Muscle layer of duodenum (tissue), 2 donors: ENCODE measurements around the gene SLC7A5.
"Not testable (repeated sequence)": the region's sequence is repeated elsewhere in the genome, so short reads cannot be mapped to it uniquely, and the experiment has no call there.

ENCODE experiments used
- H3K27ac ChIP-seq: one replicate; pipeline ENCODE4 v1.7.0; 2013; ENCODE audit warnings: mild to moderate bottlenecking, low read length
- H3K27me3 ChIP-seq: one replicate; pipeline ENCODE4 v1.7.0; 2013; ENCODE audit warnings: low read depth, mild to moderate bottlenecking, control low read depth, low read length
- H3K36me3 ChIP-seq, 2 donors: one replicate each; pipeline ENCODE4 v1.7.0; 2013; ENCODE audit warnings: low read length in 2 of 2, control low read depth in 1 of 2, mild to moderate bottlenecking in 1 of 2; ENCODE audit not compliant: insufficient read depth in 2 of 2, control insufficient read depth in 1 of 2
- H3K4me1 ChIP-seq, 2 donors: one replicate each; pipeline ENCODE4 v1.7.0; 2013; ENCODE audit warnings: low read length in 2 of 2, mild to moderate bottlenecking in 2 of 2, control low read depth in 1 of 2, moderate library complexity in 1 of 2; ENCODE audit not compliant: insufficient read depth in 2 of 2, control insufficient read depth in 1 of 2
- H3K4me3 ChIP-seq, 2 donors: one replicate each; pipeline ENCODE4 v1.7.0; 2013; ENCODE audit warnings: low read length in 2 of 2, low read depth in 1 of 2, mild to moderate bottlenecking in 1 of 2
- H3K9me3 ChIP-seq, 2 donors: one replicate each; pipeline ENCODE4 v1.7.0; 2013; ENCODE audit warnings: low read length in 2 of 2, control low read depth in 1 of 2, mild to moderate bottlenecking in 1 of 2; ENCODE audit not compliant: control insufficient read depth in 1 of 2
- donor health status: healthy.

Gene SLC7A5

DNA sequence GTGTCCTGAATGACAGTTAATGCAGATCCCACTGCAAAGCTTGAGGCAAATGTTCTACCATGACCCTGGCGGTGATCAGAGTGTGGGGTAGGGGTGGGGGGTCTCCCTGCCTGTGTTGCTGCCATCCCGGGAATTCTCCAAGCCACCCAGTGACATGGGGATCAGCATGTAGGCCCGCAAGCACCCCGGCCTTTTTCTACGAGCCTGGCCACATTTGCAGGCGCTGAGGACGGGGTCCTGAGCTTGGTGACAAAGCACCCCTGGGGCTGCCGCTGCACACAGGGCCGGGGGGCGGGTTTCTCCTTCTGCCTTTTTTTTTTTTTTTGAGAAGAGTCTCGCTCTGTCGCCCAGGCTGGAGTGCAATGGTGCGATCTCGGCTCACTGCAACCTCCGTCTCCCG is 35.8 kb downstream of the SLC7A5 start:
- no peak overlapping the region for H3K27ac ChIP-seq
- H3K4me3 ChIP-seq: no peak overlapping the region
- no peaks in the 10 kb centered on the region for H3K27me3 ChIP-seq
- no peaks in the 10 kb centered on the region for H3K9me3 ChIP-seq
- peaks cover 0 to 7% of the 10 kb centered on the region in 2 donors for H3K4me1 ChIP-seq
- H3K36me3 ChIP-seq: peaks cover 0 to 17% of the 10 kb centered on the region in 2 donors

DNA sequence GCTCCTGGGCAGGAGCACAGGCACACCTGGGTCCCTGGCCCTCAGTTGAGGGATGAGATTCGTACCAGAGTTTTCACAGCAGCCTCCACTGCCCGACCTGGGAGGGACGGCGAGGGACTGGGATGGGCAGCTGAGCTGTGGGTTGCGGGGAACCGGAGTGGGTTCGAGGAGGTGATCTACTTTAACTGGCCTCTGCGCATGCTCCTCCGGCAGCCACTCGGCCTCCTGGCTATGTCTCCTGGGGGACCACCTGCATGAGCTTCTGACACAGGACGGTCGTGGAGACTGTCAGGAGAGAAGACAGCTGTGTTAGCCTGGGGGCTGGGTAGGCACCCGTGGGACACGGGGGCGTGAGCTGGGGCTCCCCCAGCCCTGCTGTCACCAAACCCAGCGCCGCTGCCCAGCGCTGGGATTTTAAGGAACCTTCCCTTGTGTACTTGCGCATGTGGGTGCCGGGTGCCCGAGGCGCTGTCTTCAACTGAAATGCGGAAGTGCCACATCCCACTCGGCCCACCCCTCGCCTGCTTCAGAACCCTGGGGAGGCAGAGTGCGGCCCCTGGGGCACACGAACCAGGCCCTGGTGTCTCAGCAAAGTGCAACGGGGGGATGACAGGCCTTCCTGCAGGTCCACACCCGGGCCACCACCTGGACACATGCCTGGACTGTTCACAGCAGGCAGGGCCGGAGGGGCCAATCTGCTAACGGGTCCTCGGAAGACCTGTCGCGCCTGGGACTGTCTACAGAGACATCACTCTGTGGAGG is 36.4 kb downstream of the SLC7A5 start:
- Histone ChIP-seq H3K36me3 (peaks cover 0 to 14% of the 10 kb centered on the region in 2 donors), H3K27ac (no peak overlapping the region), H3K27me3 (no peaks in the 10 kb centered on the region), H3K9me3 (no peaks in the 10 kb centered on the region), H3K4me1 (peaks cover 0 to 7% of the 10 kb centered on the region in 2 donors), H3K4me3 (no peak overlapping the region)

DNA sequence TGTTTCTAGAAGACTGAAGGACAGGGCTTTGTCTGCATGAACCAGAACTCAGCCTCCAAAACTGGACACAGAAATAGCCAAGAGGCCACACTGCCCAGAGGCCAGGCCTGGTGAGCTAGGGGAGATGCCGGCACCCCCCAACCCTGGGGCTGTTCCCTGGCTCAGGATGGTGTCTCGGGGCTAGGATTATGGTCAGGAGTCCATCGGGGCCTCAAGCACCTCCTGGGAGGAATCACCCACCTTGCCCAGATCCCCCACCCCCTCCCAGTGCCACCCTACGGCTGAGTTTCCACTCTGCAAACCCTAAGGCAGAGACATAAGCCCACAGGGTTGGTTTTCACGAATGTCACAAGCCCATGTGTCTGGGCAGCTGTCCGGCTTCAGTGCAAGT is 37.2 kb downstream of the SLC7A5 start:
- peaks cover 0 to 7% of the 10 kb centered on the region in 2 donors for H3K4me1 ChIP-seq
- H3K36me3 ChIP-seq: peaks cover 0 to 14% of the 10 kb centered on the region in 2 donors
- no peak overlapping the region for H3K27ac ChIP-seq
- no peak overlapping the region for H3K4me3 ChIP-seq
- no peaks in the 10 kb centered on the region for H3K27me3 ChIP-seq
- H3K9me3 ChIP-seq: no peaks in the 10 kb centered on the region

DNA sequence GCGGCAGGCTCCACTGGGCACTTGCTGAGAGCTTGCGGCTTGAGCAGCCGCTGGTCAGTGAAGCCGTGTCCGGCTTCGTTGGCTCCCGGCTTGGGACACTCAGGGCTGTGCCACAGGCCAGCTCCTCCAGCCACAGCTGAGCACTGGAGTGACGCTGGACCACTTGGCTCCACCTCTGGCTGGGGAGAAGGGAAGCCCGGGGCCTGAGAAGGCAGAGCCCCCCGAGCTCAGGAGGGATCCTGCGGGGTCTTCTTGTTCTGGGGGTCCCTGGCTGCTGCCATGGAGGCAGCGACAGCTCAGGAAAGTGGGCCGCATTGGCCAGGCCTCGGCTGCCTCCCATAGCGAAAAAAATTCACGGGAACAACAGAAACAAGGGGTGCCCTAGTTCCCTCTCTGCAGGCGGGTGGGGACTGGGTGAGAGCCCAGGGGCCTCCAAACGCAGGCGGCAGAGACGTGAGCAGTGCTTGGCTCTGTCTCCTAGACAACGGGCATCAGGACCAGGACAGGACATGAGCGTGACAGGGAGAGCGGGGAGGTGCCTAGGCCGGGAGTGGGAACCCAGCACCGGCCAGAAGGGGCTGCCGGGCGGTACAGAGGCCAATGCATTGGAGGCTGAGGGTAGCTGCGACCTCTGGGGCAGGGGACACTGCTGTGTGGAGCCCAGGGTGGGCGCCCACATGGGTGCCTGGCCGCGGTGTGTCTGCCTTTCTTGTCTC is 37.7 kb downstream of the SLC7A5 start:
- no peaks in the 10 kb centered on the region for H3K9me3 ChIP-seq
- peaks cover 0 to 14% of the 10 kb centered on the region in 2 donors for H3K36me3 ChIP-seq
- no peak overlapping the region for H3K27ac ChIP-seq
- peaks cover 0 to 7% of the 10 kb centered on the region in 2 donors for H3K4me1 ChIP-seq
- H3K27me3 ChIP-seq: no peaks in the 10 kb centered on the region
- no peak overlapping the region for H3K4me3 ChIP-seq

DNA sequence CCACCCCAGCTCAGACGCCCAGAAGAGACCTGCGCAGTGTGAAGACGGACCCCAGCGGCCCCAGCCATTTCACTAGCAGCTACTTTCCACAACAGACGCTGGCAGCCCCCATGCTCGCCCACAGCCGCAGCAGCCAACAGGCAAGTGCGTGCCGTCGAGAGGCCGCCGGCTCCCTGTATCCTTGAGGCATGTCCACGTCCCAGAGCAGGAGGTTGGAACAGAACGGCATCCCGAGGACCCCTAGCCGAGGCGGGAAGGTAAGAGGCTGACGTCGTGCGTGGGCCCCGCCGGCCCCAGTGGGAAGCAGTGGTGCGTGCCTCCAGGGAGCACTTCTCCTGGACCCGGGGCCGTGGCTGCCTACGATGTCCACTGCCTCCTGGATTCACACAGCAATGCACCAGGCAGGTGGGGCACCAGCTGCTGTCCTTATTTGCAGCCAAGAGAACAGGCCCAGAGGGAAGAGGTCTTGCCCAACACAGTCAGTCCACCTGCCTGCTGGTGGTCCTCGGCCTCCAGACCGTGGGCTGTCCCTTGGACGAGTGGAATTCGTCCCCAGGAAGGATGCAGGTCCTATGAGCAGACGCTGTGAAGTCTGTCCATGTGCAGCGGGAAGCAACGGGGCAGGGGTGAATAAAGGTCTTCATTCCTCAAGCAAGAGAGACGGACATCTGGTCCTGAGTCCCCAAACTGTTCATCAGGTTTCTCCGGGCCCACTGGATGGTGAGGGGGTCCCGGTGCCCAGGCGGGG is 38.5 kb downstream of the SLC7A5 start:
- H3K4me1 ChIP-seq: peaks cover 0 to 7% of the 10 kb centered on the region in 2 donors
- no peak overlapping the region for H3K4me3 ChIP-seq
- H3K27me3 ChIP-seq: no peaks in the 10 kb centered on the region
- no peak overlapping the region for H3K27ac ChIP-seq
- H3K36me3 ChIP-seq: peaks cover 0 to 10% of the 10 kb centered on the region in 2 donors
- H3K9me3 ChIP-seq: no peaks in the 10 kb centered on the region

DNA sequence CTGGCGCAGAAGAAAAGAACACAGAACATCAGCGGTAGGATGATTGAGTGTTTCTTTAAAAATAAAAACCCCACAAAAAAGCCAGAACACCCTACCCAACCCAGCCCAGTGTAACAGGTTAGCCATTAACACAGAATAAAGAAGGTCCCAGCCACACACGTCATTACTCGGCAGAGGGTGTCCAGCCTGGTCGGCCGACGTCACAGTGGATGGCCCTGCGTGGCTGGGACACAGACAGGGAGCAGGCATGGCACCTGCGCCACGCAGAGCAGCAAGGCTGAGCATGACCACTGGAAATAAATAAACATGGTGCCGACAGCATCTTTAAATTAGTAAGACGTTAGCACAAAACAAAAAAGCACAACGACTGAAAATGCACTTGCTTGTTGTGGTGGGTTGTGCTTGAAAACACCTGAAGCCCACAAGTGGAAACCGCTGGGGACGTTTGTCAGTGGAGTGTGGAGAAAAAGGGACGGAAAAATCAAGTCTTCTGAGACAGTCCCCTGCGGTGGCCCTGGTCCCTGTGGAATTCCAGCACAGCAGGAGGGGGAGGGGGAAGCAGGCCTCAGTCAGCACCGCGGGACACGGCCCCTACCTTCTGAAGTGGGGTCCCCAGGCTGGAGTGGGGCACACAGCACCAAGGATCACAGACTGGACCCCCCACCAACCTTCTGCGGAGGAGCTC is 39.2 kb downstream of the SLC7A5 start:
- H3K9me3 ChIP-seq: no peaks in the 10 kb centered on the region
- no peak overlapping the region for H3K27ac ChIP-seq
- H3K4me3 ChIP-seq: no peak overlapping the region
- no peaks in the 10 kb centered on the region for H3K27me3 ChIP-seq
- peaks cover 0 to 8% of the 10 kb centered on the region in 2 donors for H3K36me3 ChIP-seq
- H3K4me1 ChIP-seq: peaks cover 0 to 7% of the 10 kb centered on the region in 2 donors

DNA sequence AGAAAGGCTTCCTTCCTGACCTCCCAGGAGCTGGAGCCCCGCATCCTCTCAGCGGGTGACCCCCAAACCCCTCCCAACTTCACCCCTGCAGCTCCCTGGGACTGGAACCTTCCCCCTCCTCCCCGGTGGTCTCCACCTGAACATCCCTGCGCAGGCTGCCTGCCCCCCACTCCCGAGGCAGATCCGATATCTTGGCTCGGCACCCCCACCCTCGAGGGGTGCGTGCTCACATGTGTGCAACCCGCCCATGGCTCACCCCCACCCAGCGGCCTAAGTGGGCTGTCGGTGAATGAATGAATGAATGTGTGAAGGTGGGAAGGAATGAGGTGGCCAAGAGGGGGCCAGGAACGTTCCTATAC is 39.7 kb downstream of the SLC7A5 start:
- peaks cover 0 to 2% of the 10 kb centered on the region in 2 donors for H3K4me1 ChIP-seq
- no peaks in the 10 kb centered on the region for H3K9me3 ChIP-seq
- no peak overlapping the region for H3K27ac ChIP-seq
- H3K4me3 ChIP-seq: no peak overlapping the region
- no peaks in the 10 kb centered on the region for H3K27me3 ChIP-seq
- H3K36me3 ChIP-seq: peaks cover 0 to 8% of the 10 kb centered on the region in 2 donors

DNA sequence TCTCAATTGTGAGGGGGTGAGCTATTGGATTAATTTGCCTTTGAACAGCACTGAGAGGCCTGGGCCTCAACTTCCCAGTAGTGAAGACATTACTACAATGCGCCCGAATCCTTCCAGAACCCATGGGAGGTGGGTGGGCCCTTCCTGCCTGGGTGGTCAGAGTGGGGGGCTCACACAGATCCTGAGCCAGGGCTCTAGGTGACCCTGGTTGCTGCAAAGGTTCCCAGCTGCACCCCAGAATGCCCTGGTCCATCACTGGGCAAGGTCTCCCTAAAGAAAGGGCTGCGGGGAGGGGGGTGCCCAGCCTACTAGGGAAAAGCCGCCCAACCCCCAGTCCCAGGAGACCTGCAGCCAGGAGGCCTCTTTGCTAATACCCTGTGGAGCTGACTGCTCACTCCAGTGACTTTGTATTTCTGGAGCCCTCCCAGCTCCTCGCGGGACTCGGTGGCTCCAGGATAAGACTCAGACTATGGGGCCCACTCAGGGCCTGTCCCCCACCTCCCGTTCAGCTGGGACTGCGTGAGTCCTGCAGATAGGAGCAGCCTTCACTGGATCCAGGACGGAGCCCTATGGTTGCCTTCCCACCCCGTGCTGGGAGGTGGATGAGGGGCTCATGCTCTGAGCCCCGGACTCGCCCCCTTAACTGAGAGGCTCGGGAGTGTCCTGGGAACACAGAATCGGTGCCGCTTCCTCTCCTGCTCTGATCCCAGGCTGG is 40.2 kb downstream of the SLC7A5 start:
- Histone ChIP-seq H3K27ac (no peak overlapping the region), H3K9me3 (no peaks in the 10 kb centered on the region), H3K4me1 (no peaks in the 10 kb centered on the region), H3K36me3 (peaks cover 0 to 8% of the 10 kb centered on the region in 2 donors), H3K4me3 (no peak overlapping the region), H3K27me3 (no peaks in the 10 kb centered on the region)

DNA sequence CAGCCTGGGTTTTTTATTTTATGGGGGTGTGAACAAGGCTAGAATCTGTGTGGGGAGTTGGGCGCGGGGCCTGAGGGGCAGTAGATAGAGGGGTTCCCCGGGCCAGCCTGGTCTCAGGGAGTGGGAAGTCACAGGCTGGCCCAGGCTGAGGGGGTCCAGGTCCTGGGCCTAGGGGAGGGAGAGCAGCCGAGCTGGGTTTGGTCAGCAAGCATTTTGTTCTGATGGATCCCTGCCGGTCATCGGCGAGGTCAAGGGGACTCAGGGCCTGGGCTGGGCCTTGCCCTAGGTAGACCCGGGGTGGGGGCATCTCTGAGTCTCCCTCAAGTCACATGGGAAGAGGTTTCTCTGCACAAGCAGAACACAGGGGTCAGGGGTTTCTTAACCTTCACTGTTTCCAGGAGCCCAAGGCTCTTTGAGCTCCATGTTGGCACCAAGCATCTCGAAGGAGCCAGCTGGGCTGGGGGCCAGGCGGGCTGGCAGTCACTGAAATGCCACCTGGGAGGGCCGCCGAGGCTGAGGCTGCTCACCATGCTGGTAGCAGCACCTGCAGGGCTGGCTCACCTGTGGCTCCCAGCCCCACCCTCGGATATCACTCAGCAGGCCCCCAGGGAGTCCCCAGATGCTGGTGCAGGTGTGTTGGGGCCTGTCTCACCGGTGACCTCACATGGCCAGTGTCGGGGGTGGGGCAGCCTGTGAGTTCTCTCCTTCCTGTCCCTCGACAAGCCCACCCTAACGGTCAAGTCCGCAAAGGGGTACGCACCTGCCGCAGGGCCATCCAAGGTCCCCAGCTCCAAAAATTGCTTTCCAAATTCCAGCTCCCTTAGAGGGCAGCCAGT is 41.0 kb downstream of the SLC7A5 start:
- no peak overlapping the region for H3K27ac ChIP-seq

DNA sequence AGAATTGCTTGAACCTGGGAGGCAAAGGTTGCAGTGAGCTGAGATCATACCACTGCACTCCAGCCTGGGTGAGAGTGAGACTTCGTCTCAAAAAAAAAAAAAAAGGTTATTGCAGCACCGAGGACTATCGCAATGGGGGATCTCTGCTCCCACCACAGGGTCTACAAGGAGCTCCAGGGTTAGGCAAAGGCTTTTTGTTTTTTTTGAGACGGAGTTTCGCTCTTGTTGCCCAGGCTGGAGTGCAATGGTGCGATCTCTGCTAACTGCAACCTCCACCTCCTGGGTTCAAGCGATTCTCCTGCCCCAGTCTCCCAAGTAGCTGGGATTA is 41.8 kb downstream of the SLC7A5 start:
- not testable (repeated sequence) for H3K27ac ChIP-seq, H3K4me1 ChIP-seq, H3K27me3 ChIP-seq, H3K9me3 ChIP-seq, H3K36me3 ChIP-seq, H3K4me3 ChIP-seq

More for the DNA sequence above, 41.0 kb downstream of the SLC7A5 start:
- no peak overlapping the region for H3K4me3 ChIP-seq
- no peaks in the 10 kb centered on the region for H3K4me1 ChIP-seq
- no peaks in the 10 kb centered on the region for H3K9me3 ChIP-seq
- no peaks in the 10 kb centered on the region for H3K27me3 ChIP-seq
- peaks cover 0 to 8% of the 10 kb centered on the region in 2 donors for H3K36me3 ChIP-seq
